ENCODE results near the gene BAZ2B.

The BAZ2B gene

GRCh38 chr2:159351977-159352376 lies 264.4 kb downstream of the BAZ2B start:
- TF ChIP-seq CTCF (IDR thresholded peaks at IDR 0.05; ENCODE audit: low read depth, low read length, missing control alignments), result no peak
- no peak for DNase-seq
- peaks cover 11% of the 10 kb centered on the region for H3K36me3 ChIP-seq (replicated peaks)
- H3K27ac ChIP-seq, result no peak overlapping the region
- in situ Hi-C loops (cut with HindIII; ENCODE audit: low pct_ligation_motif_present, low sequenced_read_pairs), result no loop called here
- H3K4me3 ChIP-seq (ENCODE audit: low read depth, low read length), result no peak overlapping the region
- no peaks in the 10 kb centered on the region for H3K27me3 ChIP-seq (replicated peaks)

DNA sequence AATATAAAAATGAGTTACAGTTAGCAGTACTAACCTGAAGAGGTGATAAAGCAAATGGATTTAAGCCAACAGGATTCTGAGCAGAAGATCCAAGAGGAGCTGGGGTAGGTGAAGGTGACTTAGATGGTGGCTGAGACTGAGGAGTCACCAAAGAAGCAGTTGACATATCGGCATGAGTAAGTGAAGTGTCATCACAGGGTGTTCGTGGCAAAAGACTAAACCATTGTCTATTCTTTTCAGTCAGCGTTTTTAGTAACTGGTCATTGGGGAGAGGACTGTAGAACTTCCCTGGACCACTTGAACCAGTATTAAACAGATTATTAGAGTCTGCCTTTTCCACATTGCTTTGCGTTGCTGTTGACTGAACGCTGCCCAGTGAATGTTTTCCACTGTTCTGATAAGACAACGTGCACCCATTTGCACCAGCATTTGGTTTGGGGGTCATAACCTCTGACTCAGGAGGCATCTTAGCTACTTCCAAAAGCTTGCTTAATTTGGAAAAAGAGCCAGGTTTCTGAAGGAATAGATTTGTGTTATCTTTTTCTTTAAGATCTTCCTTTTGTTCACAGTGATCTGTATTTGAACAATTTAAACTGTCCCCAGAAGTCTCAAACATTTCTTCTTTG lies 266.6 kb downstream of the BAZ2B start:
- Histone ChIP-seq H3K4me3 (ENCODE audit: low read depth, low read length) (no peak overlapping the region), H3K36me3 (replicated peaks) (peaks cover 12% of the 10 kb centered on the region), H3K27ac (no peak overlapping the region), H3K27me3 (replicated peaks) (no peaks in the 10 kb centered on the region)
- in situ Hi-C loops (cut with HindIII; ENCODE audit: low pct_ligation_motif_present, low sequenced_read_pairs), result no loop called here
- TF ChIP-seq CTCF (IDR thresholded peaks at IDR 0.05; ENCODE audit: low read depth, low read length, missing control alignments), result no peak
- DNase-seq, result no peak

DNA sequence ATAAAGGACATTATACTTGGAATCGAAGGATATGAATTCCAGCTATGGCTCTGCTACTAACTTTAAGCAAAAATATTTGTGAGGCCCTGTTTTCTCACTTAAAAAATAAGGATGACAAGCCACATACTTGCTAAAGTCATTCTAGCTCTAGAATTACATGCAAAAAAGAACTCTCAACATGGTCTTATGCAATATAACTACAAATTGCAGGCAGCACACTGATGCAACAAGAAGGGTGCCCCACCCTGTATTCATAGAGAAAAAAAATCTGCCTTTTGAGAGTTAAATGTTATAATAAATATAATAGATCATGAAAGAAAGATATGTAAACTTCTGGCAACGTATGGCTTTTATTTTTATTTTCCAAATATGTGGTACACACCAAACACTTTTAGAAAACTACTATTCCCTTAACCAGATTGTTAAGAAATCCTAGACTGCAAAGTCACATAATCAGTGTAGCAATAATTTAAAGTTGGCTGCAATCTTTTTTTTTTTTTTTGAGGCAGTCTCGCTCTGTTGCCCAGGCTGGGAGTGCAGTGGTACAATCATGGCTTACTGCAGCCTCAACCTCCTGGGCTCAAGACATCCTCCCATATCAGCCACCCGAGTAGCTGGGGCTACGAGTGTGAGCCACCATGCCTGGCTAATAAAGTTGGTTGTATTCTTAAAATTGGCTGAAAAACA lies 289.6 kb downstream of the BAZ2B start:
- in situ Hi-C loops (cut with HindIII; ENCODE audit: low pct_ligation_motif_present, low sequenced_read_pairs), result no loop called here
- Histone ChIP-seq H3K27me3 (replicated peaks) (no peaks in the 10 kb centered on the region), H3K4me3 (ENCODE audit: low read depth, low read length) (no peak overlapping the region), H3K36me3 (replicated peaks) (peaks cover 2% of the 10 kb centered on the region), H3K27ac (no peak overlapping the region)
- no peak for DNase-seq
- no peak for TF ChIP-seq CTCF (IDR thresholded peaks at IDR 0.05; ENCODE audit: low read depth, low read length, missing control alignments)

DNA sequence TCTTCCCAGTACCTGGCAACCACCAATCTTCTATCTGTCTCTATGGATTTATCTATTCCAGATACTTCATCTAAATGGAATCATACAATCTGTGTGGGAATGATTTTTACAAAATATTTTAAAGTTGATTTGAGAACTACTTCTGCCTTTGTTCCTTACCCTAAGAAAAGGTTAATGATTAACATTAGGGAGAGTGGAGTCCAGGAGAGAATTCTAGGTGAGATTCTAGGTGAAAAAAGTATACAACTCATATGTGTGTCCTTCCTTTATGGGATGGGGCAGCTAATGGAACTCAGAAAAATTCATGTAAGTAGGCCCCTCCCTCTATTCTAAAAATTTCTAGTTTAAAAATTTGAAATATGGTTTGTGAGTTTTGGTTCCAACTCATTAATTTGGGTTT lies 293.9 kb downstream of the BAZ2B start:
- in situ Hi-C loops (cut with HindIII; ENCODE audit: low pct_ligation_motif_present, low sequenced_read_pairs), result no loop called here
- no peak overlapping the region for H3K27ac ChIP-seq
- TF ChIP-seq CTCF (IDR thresholded peaks at IDR 0.05; ENCODE audit: low read depth, low read length, missing control alignments), result no peak
- H3K27me3 ChIP-seq (replicated peaks), result no peaks in the 10 kb centered on the region
- H3K4me3 ChIP-seq (ENCODE audit: low read depth, low read length), result no peak overlapping the region
- H3K36me3 ChIP-seq (replicated peaks), result no peaks in the 10 kb centered on the region
- no peak for DNase-seq

DNA sequence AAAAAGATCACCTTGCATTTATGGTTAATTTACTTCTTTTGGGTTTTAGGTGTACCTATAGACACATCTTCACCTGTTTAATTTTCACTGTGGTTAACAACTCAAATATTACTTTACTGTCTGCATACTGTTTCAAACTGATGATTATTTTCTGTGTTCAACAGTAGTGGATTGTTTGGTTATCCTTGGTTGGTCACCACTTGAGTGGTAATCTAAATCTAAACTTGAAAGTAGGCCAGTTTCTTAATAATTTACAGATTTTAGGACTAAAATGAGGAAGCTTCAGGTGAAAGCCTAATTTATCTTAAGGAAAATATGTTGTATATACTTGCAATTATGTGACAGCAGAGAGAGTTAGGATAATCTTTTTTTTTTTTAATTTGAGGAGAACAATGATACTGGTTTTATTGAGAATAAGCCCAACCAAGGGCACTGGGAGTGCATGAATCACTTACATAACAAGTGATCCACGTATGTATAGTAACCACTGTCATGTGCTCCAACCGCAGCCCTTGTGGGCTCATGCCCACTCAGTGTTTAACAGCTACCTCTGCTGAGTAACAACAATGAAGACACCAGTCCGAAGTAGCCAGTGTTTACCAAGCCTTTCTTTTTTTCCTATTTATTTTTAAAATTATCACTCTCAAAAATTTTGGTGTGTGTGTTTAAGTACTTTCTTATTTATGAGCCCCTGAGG lies 298.8 kb downstream of the BAZ2B start:
- no peaks in the 10 kb centered on the region for H3K36me3 ChIP-seq (replicated peaks)
- in situ Hi-C loops (cut with HindIII; ENCODE audit: low pct_ligation_motif_present, low sequenced_read_pairs), result no loop called here
- no peak for DNase-seq

More for the DNA sequence above, 298.8 kb downstream of the BAZ2B start:
- H3K4me3 ChIP-seq (ENCODE audit: low read depth, low read length), result no peak overlapping the region
- TF ChIP-seq CTCF (IDR thresholded peaks at IDR 0.05; ENCODE audit: low read depth, low read length, missing control alignments), result no peak
- H3K27ac ChIP-seq, result no peak overlapping the region
- H3K27me3 ChIP-seq (replicated peaks), result no peaks in the 10 kb centered on the region
